Heart left ventricle (tissue), 13 donors: ENCODE data around the gene ATP2B2.

Source experiments
- CTCF ChIP-seq, 12 donors: fragments of 200-600 bp; sonication (generic) in 4 of 12; IDR thresholded peaks; one replicate each; pipeline versions ENCODE4 v1.5.0 to v1.8.0; 2018 to 2022; ENCODE audit warnings: antibody characterized with exemption in 12 of 12, mild to moderate bottlenecking in 5 of 12
- POLR2A ChIP-seq, 2 donors: fragments of 450-650 bp; IDR thresholded peaks; one replicate each; pipeline ENCODE4 v1.6.1; 2017; ENCODE audit warnings: antibody characterized with exemption in 2 of 2, mild to moderate bottlenecking in 2 of 2, moderate library complexity in 2 of 2
- donor health status: ischemic (EF 13 %, LVEDD 7.1; RV severe dilation, severe dysfunction).
- donor health status: DM: no; HTN: yes; CAD: no.
- donor health status: DM: no; HTN: no; CAD: no.
- donor health status: ischemic (EF 25% LVEDD 6.9; RV normal size, moderate dysfunction).
- donor health status: ischemic (EF 25% LVEDD 5.7; RV mildly dilated, moderate dysfunction).
- donor health status: ischemic (EF 35%, LVEDD 5.7; RV mildly dilated, moderate dysfunction).
- donor health status: nonischemic (EF 11% LVEDD 7.7; RV severe dilation, severe dysfunction).
- donor health status: DM: yes; HTN: yes; CAD: no.
- donor health status: PGD.
- donor health status: ischemic (EF 29% LVEDD 5.4; RV normal size, mild dysfunction).
- donor health status: nonischemic (EF 23%, LVEDD 6.1; RV moderate dilation, normal function).

GRCh38 chr3:10393514-10393913 is 111.9 kb downstream of the ATP2B2 start:
- no peak for TF ChIP-seq POLR2A (IDR thresholded peaks at IDR 0.05)
- TF ChIP-seq CTCF (IDR thresholded peaks at IDR 0.05), result no peak
